ENCODE results near the gene CHMP4A. TPM values are rescaled to one million over a fixed set of nuclear protein-coding genes. Genes with fewer than 3 reads are reported as not detected.

Gene CHMP4A
- total RNA-seq, 1 experiment from 2014 or later: 34.6 TPM

GRCh38 chr14:24219521-24219920 lies 6.2 kb upstream of the CHMP4A start:
- Histone ChIP-seq H3K9me3 (ENCODE audit: control insufficient read depth in 1 of 2, insufficient read depth in 1 of 2, low read depth in 1 of 2, low read length in 2 of 2) (no peaks in the 10 kb centered on the region), H3K9me2 (ENCODE audit: insufficient read depth) (no peaks in the 10 kb centered on the region), H3K36me3 (ENCODE audit: control insufficient read depth in 1 of 2, insufficient read depth in 2 of 2, low read length in 2 of 2) (peaks cover 0 to 2% of the 10 kb centered on the region in 2 experiments; a peak in 1 of 4 replicates), H3K4me3 (replicated peaks in 1 of 2; ENCODE audit: low read depth in 1 of 2, low read length in 2 of 2) (no peak overlapping the region), H3K9ac (ENCODE audit: low read length) (no peak overlapping the region), H3K27ac (ENCODE audit: low read depth, low read length) (no peak overlapping the region), H3K4me2 (ENCODE audit: low read length) (no peak overlapping the region), H2AFZ (ENCODE audit: low read depth, low read length, poor library complexity, severe bottlenecking) (no peak overlapping the region), H3K4me1 (ENCODE audit: control insufficient read depth in 1 of 2, insufficient read depth in 2 of 2, low read length in 2 of 2) (peaks cover 13 to 14% of the 10 kb centered on the region in 2 experiments), H4K20me1 (ENCODE audit: insufficient read depth) (no peaks in the 10 kb centered on the region), H3K79me2 (ENCODE audit: insufficient read depth, low read length) (peaks cover 54% of the 10 kb centered on the region), H3K27me3 (ENCODE audit: insufficient read depth, low read length) (no peaks in the 10 kb centered on the region)
- intact Hi-C loops (cut with micrococcal nuclease): loop anchor here (10.0 kb wide), 1 partner anchor 215 kb away; no protein-coding TSS in a partner anchor
- TF ChIP-seq EZH2 (IDR thresholded peaks at IDR 0.05) (no peak), SP1 (IDR thresholded peaks at IDR 0.05; ENCODE audit: low read depth) (no peak), ZFX (IDR thresholded peaks at IDR 0.05) (no peak), MAX (IDR thresholded peaks at IDR 0.05) (no peak), YY1 (IDR thresholded peaks at IDR 0.05; ENCODE audit: extremely low read depth, insufficient replicate concordance, low read depth, low read length) (no peak), ZBTB33 (IDR thresholded peaks at IDR 0.05; ENCODE audit: extremely low read depth, insufficient replicate concordance, low read length) (no peak), RAD21 (IDR thresholded peaks at IDR 0.05; ENCODE audit: low read depth) (no peak), ATF3 (IDR thresholded peaks at IDR 0.05) (no peak), SRF (IDR thresholded peaks at IDR 0.05; ENCODE audit: low read depth) (no peak), CTCF (IDR thresholded peaks at IDR 0.05 in 2 of 3, conservative IDR thresholded peaks at IDR 0.05 in 1 of 3; ENCODE audit: borderline replicate concordance in 1 of 3, insufficient read depth in 1 of 3, low read depth in 2 of 3, low read length in 2 of 3) (no peak), CBX3 (IDR thresholded peaks at IDR 0.05; ENCODE audit: low read depth) (no peak), FOSL1 (IDR thresholded peaks at IDR 0.05; ENCODE audit: low read depth) (no peak), TCF7L2 (IDR thresholded peaks at IDR 0.05; ENCODE audit: borderline replicate concordance, extremely low read depth, insufficient read depth, insufficient read length) (no peak), EGR1 (IDR thresholded peaks at IDR 0.05; ENCODE audit: low read depth) (no peak), POLR2A (IDR thresholded peaks at IDR 0.05; ENCODE audit: borderline replicate concordance, extremely low read depth, insufficient read depth, insufficient read length) (no peak), CEBPB (IDR thresholded peaks at IDR 0.05; ENCODE audit: low read depth) (no peak), SIN3A (IDR thresholded peaks at IDR 0.05; ENCODE audit: low read depth) (no peak)
- no TSS peak for BruUV-seq (replicated peaks)
- ChIA-PET CTCF (interaction anchor here (0.7 to 0.8 kb wide), 3 partner anchors 89 to 1810 kb away, joined by 3 to 4 read pairs (median 3); no protein-coding TSS in a partner anchor), RAD21 (ENCODE audit: low non-redundant PET in 1 of 2, low total read pairs in 2 of 2, uncharacterized antibody in 2 of 2, unreplicated experiment in 2 of 2) (interaction anchor here in 1 of 2 experiments (0.7 kb wide), 1 partner anchor 29 kb away, joined by 7 read pairs; no protein-coding TSS in a partner anchor), POLR2A (no interaction called here)
- no peak for DNase-seq (ENCODE audit: low read depth, low spot score)
- no peak for ATAC-seq

Data from HCT116 (cell line).